ENCODE data around the gene CARMIL3.

DNA sequence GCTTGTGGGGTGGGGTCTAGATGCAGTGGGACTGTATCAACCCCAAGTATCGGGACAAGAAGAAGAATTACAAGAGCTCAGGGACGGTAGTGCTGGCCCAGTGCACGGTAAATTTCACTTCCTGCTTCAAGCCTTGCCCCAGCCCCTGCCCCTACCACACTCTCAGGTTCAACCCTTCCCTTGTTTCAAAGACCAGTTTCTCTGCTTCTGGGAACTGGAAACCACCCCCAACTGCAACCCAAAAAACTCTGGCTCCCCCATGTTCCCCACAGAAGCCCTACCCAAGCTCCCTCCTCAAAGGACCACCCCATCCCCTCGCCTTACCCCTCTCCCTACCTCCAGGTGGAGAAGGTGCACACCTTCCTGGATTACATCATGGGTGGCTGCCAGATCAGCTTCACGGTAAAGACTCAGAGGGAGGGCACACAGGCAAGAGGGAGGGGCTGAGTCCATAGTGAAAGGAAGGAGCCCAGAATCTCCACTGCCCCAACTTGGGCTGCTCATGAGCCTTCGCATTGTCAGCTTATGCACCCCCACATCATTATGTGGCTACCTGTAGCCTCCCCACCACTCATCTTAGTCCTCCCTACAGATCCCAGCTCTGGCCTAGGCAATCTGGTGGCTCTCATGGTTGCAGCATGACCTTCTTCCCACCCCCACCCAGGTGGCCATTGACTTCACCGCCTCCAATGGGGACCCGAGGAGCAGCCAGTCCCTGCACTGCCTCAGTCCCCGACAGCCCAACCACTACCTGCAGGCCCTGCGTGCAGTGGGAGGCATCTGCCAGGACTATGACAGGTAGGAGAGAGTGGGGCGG, 23.9 kb downstream of the CARMIL3 start:
- no peak for TF ChIP-seq CTCF (IDR thresholded peaks at IDR 0.05; ENCODE audit: insufficient read depth, low read depth, low read length)
- no peak for TF ChIP-seq EZH2 (IDR thresholded peaks at IDR 0.05; ENCODE audit: insufficient read depth, low read length)

Data from astrocyte (in vitro differentiated cells and primary cell).